Mesendoderm (in vitro differentiated cells): ENCODE results near the gene CHRND.

Experiments used
- DNase-seq: peaks from one replicate; pipeline ENCODE4 v3.0.0; 2013
- H2AK5ac ChIP-seq: 2 replicates; pipeline ENCODE4 v1.6.1; 2013; ENCODE audit warnings: low read length, inconsistent platforms
- H2BK120ac ChIP-seq: 2 replicates; pipeline ENCODE4 v1.6.1; 2013; ENCODE audit warnings: low read depth, mild to moderate bottlenecking, low read length, moderate library complexity, mixed read lengths
- H2BK15ac ChIP-seq: replicated peaks from 2 replicates; pipeline ENCODE4 v1.6.1; 2013; ENCODE audit warnings: low read depth, mild to moderate bottlenecking, moderate library complexity
- H2BK5ac ChIP-seq: 2 replicates; pipeline ENCODE4 v1.6.1; 2013; ENCODE audit warnings: low read length, inconsistent platforms
- H3K18ac ChIP-seq: 2 replicates; pipeline ENCODE4 v1.6.1; 2013; ENCODE audit warnings: mild to moderate bottlenecking, low read length, mixed read lengths
- H3K23ac ChIP-seq: one replicate; pipeline ENCODE4 v1.6.1; 2013; ENCODE audit warnings: low read length
- H3K27ac ChIP-seq: 2 replicates; pipeline ENCODE4 v1.5.1; 2013; ENCODE audit warnings: low read depth, mild to moderate bottlenecking, inconsistent platforms, low read length, moderate library complexity
- H3K27me3 ChIP-seq: 2 replicates; pipeline ENCODE4 v1.6.1; 2013; ENCODE audit warnings: low read length, control low read depth, mild to moderate bottlenecking, inconsistent platforms; ENCODE audit not compliant: insufficient read depth, poor library complexity
- H3K36me3 ChIP-seq: 2 replicates; pipeline ENCODE4 v1.6.1; 2013; ENCODE audit warnings: low read length, inconsistent platforms; ENCODE audit not compliant: control insufficient read depth, insufficient read depth
- H3K4ac ChIP-seq: one replicate; pipeline ENCODE4 v1.6.1; 2013; ENCODE audit warnings: low read depth, mild to moderate bottlenecking, low read length, moderate library complexity
- H3K4me1 ChIP-seq: 2 replicates; pipeline ENCODE4 v1.6.1; 2013; ENCODE audit warnings: low read depth, low read length, inconsistent platforms; ENCODE audit not compliant: control insufficient read depth
- H3K4me2 ChIP-seq: 2 replicates; pipeline ENCODE4 v1.6.1; 2013; ENCODE audit warnings: low read length
- H3K4me3 ChIP-seq: 2 replicates; pipeline ENCODE4 v1.5.1; 2013; ENCODE audit warnings: mild to moderate bottlenecking, low read length
- H3K56ac ChIP-seq: one replicate; pipeline ENCODE4 v1.6.1; 2013; ENCODE audit warnings: low read length
- H3K79me1 ChIP-seq: 2 replicates; pipeline ENCODE4 v1.6.1; 2013; ENCODE audit warnings: low read length, inconsistent platforms
- H3K79me2 ChIP-seq: 2 replicates; pipeline ENCODE4 v1.6.1; 2013; ENCODE audit warnings: mild to moderate bottlenecking, low read length; ENCODE audit not compliant: control insufficient read depth, insufficient read depth
- H3K9ac ChIP-seq: 2 replicates; pipeline ENCODE4 v1.6.1; 2013; ENCODE audit warnings: low read length, inconsistent platforms
- H4K5ac ChIP-seq: one replicate; pipeline ENCODE4 v1.6.1; 2013; ENCODE audit warnings: low read length
- H4K8ac ChIP-seq: one replicate; pipeline ENCODE4 v1.6.1; 2013; ENCODE audit warnings: low read depth, mild to moderate bottlenecking, control low read depth, low read length, moderate library complexity
- WGBS: extraction: QIAGEN DNeasy Blood & Tissue Kit; methylation state at CpG from one replicate; pipeline ENCODE4 v1.1.7; 2013; ENCODE audit warnings: low lambda C conversion rate, missing lambda C conversion rate; ENCODE audit not compliant: insufficient coverage; ENCODE audit errors: extremely low coverage; 5-methylcytosine and 5-hydroxymethylcytosine counted together

The CHRND gene

GRCh38 chr2:232495292-232495691 is 30.7 kb upstream of the CHRND start:
- Histone ChIP-seq H2BK5ac (no peak overlapping the region), H3K9ac (no peak overlapping the region), H3K4me2 (no peak overlapping the region), H3K56ac (no peak overlapping the region), H2BK15ac (no peak overlapping the region), H4K5ac (no peak overlapping the region), H3K4me1 (no peaks in the 10 kb centered on the region), H3K27me3 (no peaks in the 10 kb centered on the region), H3K23ac (no peak overlapping the region), H2AK5ac (no peak overlapping the region), H2BK120ac (no peak overlapping the region), H3K79me1 (no peaks in the 10 kb centered on the region), H3K27ac (no peak overlapping the region), H4K8ac (no peak overlapping the region), H3K4me3 (no peak overlapping the region), H3K18ac (no peak overlapping the region), H3K4ac (no peak overlapping the region), H3K79me2 (no peaks in the 10 kb centered on the region), H3K36me3 (no peaks in the 10 kb centered on the region)
- no peak for DNase-seq
- no CpG with 5 or more reads among the region's 7 CpGs for WGBS

GRCh38 chr2:232496501-232497270 is 29.3 kb upstream of the CHRND start:
- H3K4me2 ChIP-seq, result no peak overlapping the region
- no peak overlapping the region for H2BK15ac ChIP-seq
- H2BK120ac ChIP-seq, result no peak overlapping the region
- no peaks in the 10 kb centered on the region for H3K79me2 ChIP-seq
- H3K18ac ChIP-seq, result no peak overlapping the region
- no peak overlapping the region for H3K4ac ChIP-seq
- no peaks in the 10 kb centered on the region for H3K36me3 ChIP-seq
- no peak overlapping the region for H2AK5ac ChIP-seq
- no peak overlapping the region for H3K23ac ChIP-seq
- H3K27me3 ChIP-seq, result no peaks in the 10 kb centered on the region
- H2BK5ac ChIP-seq, result no peak overlapping the region
- DNase-seq, result no peak
- H4K8ac ChIP-seq, result no peak overlapping the region
- H3K4me1 ChIP-seq, result no peaks in the 10 kb centered on the region
- H3K9ac ChIP-seq, result no peak overlapping the region
- no peaks in the 10 kb centered on the region for H3K79me1 ChIP-seq
- H4K5ac ChIP-seq, result no peak overlapping the region
- no peak overlapping the region for H3K56ac ChIP-seq
- no peak overlapping the region for H3K4me3 ChIP-seq
- H3K27ac ChIP-seq, result no peak overlapping the region
- whole genome bisulfite sequencing, result no CpG with 5 or more reads among the region's 20 CpGs

GRCh38 chr2:232497348-232497747 is 28.6 kb upstream of the CHRND start:
- no CpG with 5 or more reads among the region's 13 CpGs for WGBS
- Histone ChIP-seq H3K4me1 (no peaks in the 10 kb centered on the region), H3K9ac (no peak overlapping the region), H4K5ac (no peak overlapping the region), H2BK15ac (no peak overlapping the region), H3K27ac (no peak overlapping the region), H3K79me2 (no peaks in the 10 kb centered on the region), H3K18ac (no peak overlapping the region), H3K4me2 (no peak overlapping the region), H3K4ac (no peak overlapping the region), H2BK5ac (no peak overlapping the region), H2BK120ac (no peak overlapping the region), H3K23ac (no peak overlapping the region), H3K56ac (no peak overlapping the region), H4K8ac (no peak overlapping the region), H2AK5ac (no peak overlapping the region), H3K36me3 (no peaks in the 10 kb centered on the region), H3K27me3 (no peaks in the 10 kb centered on the region), H3K79me1 (no peaks in the 10 kb centered on the region), H3K4me3 (no peak overlapping the region)
- no peak for DNase-seq

GRCh38 chr2:232498452-232498851 is 27.5 kb upstream of the CHRND start:
- no peak overlapping the region for H3K27ac ChIP-seq
- no peak overlapping the region for H3K23ac ChIP-seq
- no peaks in the 10 kb centered on the region for H3K79me1 ChIP-seq
- H2BK5ac ChIP-seq, result no peak overlapping the region
- H3K4me2 ChIP-seq, result no peak overlapping the region
- H3K36me3 ChIP-seq, result no peaks in the 10 kb centered on the region
- no peak overlapping the region for H2BK120ac ChIP-seq
- H3K4me1 ChIP-seq, result peaks cover 2% of the 10 kb centered on the region
- no peak overlapping the region for H2AK5ac ChIP-seq
- no peak overlapping the region for H3K4ac ChIP-seq
- no peak overlapping the region for H2BK15ac ChIP-seq
- 100% methylated on average over 1 of the region's 3 CpGs for WGBS
- H3K27me3 ChIP-seq, result no peaks in the 10 kb centered on the region
- no peak for DNase-seq
- H3K18ac ChIP-seq, result no peak overlapping the region
- H4K8ac ChIP-seq, result no peak overlapping the region
- H3K56ac ChIP-seq, result no peak overlapping the region
- H3K79me2 ChIP-seq, result no peaks in the 10 kb centered on the region
- no peak overlapping the region for H4K5ac ChIP-seq
- H3K9ac ChIP-seq, result no peak overlapping the region
- no peak overlapping the region for H3K4me3 ChIP-seq

GRCh38 chr2:232501331-232501771 is 24.6 kb upstream of the CHRND start:
- no peak overlapping the region for H2BK5ac ChIP-seq

More at GRCh38 chr2:232501331-232501771, 24.6 kb upstream of the CHRND start:
- H3K79me2 ChIP-seq, result no peaks in the 10 kb centered on the region
- no peak overlapping the region for H3K18ac ChIP-seq
- no CpG with 5 or more reads among the region's 9 CpGs for WGBS
- H3K4me3 ChIP-seq, result no peak overlapping the region
- no peak overlapping the region for H3K9ac ChIP-seq
- peaks cover 2% of the 10 kb centered on the region for H3K4me1 ChIP-seq
- H4K8ac ChIP-seq, result no peak overlapping the region
- H3K4me2 ChIP-seq, result no peak overlapping the region
- no peaks in the 10 kb centered on the region for H3K79me1 ChIP-seq
- no peak for DNase-seq
- H3K56ac ChIP-seq, result no peak overlapping the region
- H4K5ac ChIP-seq, result no peak overlapping the region
- H3K23ac ChIP-seq, result no peak overlapping the region
- H3K36me3 ChIP-seq, result no peaks in the 10 kb centered on the region
- no peak overlapping the region for H2BK120ac ChIP-seq
- H3K27me3 ChIP-seq, result peaks cover 10% of the 10 kb centered on the region
- H2AK5ac ChIP-seq, result no peak overlapping the region
- H3K4ac ChIP-seq, result no peak overlapping the region
- H3K27ac ChIP-seq, result no peak overlapping the region
- no peak overlapping the region for H2BK15ac ChIP-seq
